Islet of Langerhans (tissue), 1 donor: ENCODE results near the gene LRRK1.

ENCODE experiments used
- FAIRE-seq: peaks from one replicate; lab custom pipeline; 2011; peaks lifted over from hg19 to GRCh38; lab: Jason Lieb, UNC

LRRK1 gene

GRCh38 chr15:101116681-101116976, 197.5 kb downstream of the LRRK1 start:
- FAIRE-seq, result no peak

DNA sequence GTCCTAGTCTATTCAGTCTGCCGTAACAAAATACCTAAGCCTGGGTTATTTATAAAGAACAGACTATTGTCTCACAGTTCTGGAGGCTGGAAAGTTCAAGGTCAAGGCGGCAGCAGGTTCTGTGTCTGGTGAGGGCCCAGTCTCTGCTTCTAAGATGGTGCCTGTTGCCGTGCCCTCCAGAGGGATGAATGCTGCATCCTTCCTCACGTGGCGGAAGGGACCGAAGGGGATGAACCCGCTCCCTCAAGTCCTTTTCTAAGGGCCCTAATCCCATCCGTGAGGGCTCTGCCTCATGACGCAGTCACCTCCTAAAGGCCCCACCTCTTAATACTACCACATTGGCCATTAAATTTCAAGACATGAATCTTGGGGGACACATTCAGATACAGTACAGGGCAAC, 199.0 kb downstream of the LRRK1 start:
- FAIRE-seq, result no peak

DNA sequence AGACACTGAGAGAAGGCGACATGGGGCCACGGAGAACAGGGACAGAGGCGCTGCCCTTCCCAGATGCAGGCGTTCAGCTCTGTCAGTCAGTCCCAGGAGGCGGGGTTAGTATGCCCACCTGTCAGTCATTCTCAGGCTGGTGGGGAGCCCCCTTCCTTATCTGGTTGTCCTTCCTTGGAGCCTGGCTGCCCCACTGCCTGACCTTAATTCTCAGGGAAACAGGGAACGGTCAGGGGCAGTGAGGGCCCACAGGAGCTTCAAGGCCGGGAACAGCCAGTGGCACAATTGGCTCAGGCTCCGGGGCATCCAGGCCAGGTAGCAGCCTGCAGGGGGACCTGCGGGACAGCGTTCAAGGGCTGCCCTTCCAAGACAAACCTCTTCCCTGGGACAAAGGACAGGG, 199.5 kb downstream of the LRRK1 start:
- FAIRE-seq, result no peak

DNA sequence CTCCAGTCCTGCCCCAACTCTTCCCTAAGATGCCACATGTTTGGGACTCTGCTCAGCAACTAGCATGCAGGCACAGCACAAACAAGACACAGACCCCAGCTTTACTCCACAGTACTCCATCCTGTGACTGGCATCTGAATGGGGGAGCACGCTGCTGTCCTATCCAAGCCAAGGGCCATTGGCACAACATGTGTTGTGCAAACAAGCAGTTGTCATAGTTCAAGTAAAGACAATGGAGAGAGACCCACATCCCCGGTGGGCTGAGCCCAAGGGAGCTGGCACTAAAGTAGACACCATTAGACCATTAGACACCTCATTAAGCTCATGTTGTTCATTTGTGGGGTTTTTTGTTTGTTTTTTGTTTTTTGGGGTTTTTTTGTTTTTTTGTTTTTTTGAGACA, 200.0 kb downstream of the LRRK1 start:
- FAIRE-seq, result no peak
